KOPT-K1 (cell line): Measurements from ENCODE around the gene CROCC2.

Experiments used
- H3K27ac ChIP-seq: fragments of 200-600 bp; sonication (generic); 2 replicates; pipeline ENCODE4 v1.5.1; 2016; ENCODE audit warnings: antibody characterized with exemption, mild to moderate bottlenecking, low read depth, low read length; ENCODE audit not compliant: poor library complexity, severe bottlenecking
- H3K36me3 ChIP-seq: fragments of 200-600 bp; sonication (generic); 2 replicates; pipeline ENCODE4 v1.5.1; 2017; ENCODE audit warnings: antibody characterized with exemption, mild to moderate bottlenecking, low read length, moderate library complexity; ENCODE audit not compliant: insufficient read depth
- H3K9me3 ChIP-seq: fragments of 200-600 bp; sonication (generic); 2 replicates; pipeline ENCODE4 v1.5.1; 2017; ENCODE audit warnings: antibody characterized with exemption, low read length, mild to moderate bottlenecking; ENCODE audit not compliant: insufficient read depth, poor library complexity, severe bottlenecking

The CROCC2 gene

GRCh38 chr2:240873098-240873788 is 32.9 kb upstream of the CROCC2 start:
- Histone ChIP-seq H3K9me3 (no peaks in the 10 kb centered on the region), H3K27ac (no peak overlapping the region), H3K36me3 (no peaks in the 10 kb centered on the region)

GRCh38 chr2:240873805-240874714 is 32.1 kb upstream of the CROCC2 start:
- Histone ChIP-seq H3K9me3 (no peaks in the 10 kb centered on the region), H3K27ac (no peak overlapping the region), H3K36me3 (no peaks in the 10 kb centered on the region)

- Histone ChIP-seq H3K36me3 (no peaks in the 10 kb centered on the region), H3K27ac (no peak overlapping the region)
These were observed 31.4 kb upstream of the CROCC2 start for GRCh38 chr2:240874715-240875227.

GRCh38 chr2:240875228-240876034 is 30.7 kb upstream of the CROCC2 start:
- Histone ChIP-seq H3K36me3 (no peaks in the 10 kb centered on the region), H3K9me3 (no peaks in the 10 kb centered on the region), H3K27ac (no peak overlapping the region)

More at GRCh38 chr2:240874715-240875227, 31.4 kb upstream of the CROCC2 start:
- no peaks in the 10 kb centered on the region for H3K9me3 ChIP-seq

- Histone ChIP-seq H3K36me3 (no peaks in the 10 kb centered on the region), H3K27ac (no peak overlapping the region), H3K9me3 (no peaks in the 10 kb centered on the region)
These were observed 30.1 kb upstream of the CROCC2 start for GRCh38 chr2:240876035-240876474.

GRCh38 chr2:240876475-240877251 is 29.5 kb upstream of the CROCC2 start:
- Histone ChIP-seq H3K9me3 (no peaks in the 10 kb centered on the region), H3K36me3 (no peaks in the 10 kb centered on the region), H3K27ac (no peak overlapping the region)

- Histone ChIP-seq H3K27ac (no peak overlapping the region), H3K36me3 (no peaks in the 10 kb centered on the region), H3K9me3 (no peaks in the 10 kb centered on the region)
These were observed 28.4 kb upstream of the CROCC2 start for GRCh38 chr2:240877460-240878340.

- Histone ChIP-seq H3K36me3 (no peaks in the 10 kb centered on the region), H3K27ac (no peak overlapping the region), H3K9me3 (no peaks in the 10 kb centered on the region)
These were observed 27.7 kb upstream of the CROCC2 start for GRCh38 chr2:240878341-240878936.

- Histone ChIP-seq H3K9me3 (no peaks in the 10 kb centered on the region), H3K27ac (no peak overlapping the region), H3K36me3 (no peaks in the 10 kb centered on the region)
These were observed 27.0 kb upstream of the CROCC2 start for GRCh38 chr2:240879105-240879504.

- Histone ChIP-seq H3K36me3 (no peaks in the 10 kb centered on the region), H3K27ac (no peak overlapping the region), H3K9me3 (no peaks in the 10 kb centered on the region)
These were observed 24.2 kb upstream of the CROCC2 start for GRCh38 chr2:240881913-240882312.

- Histone ChIP-seq H3K36me3 (no peaks in the 10 kb centered on the region), H3K9me3 (no peaks in the 10 kb centered on the region), H3K27ac (no peak overlapping the region)
These were observed 21.9 kb upstream of the CROCC2 start for GRCh38 chr2:240884221-240884620.

- H3K9me3 ChIP-seq: no peaks in the 10 kb centered on the region
These were observed 21.4 kb upstream of the CROCC2 start for GRCh38 chr2:240884745-240885144.

GRCh38 chr2:240885566-240885965 is 20.6 kb upstream of the CROCC2 start:
- no peaks in the 10 kb centered on the region for H3K9me3 ChIP-seq
- no peaks in the 10 kb centered on the region for H3K36me3 ChIP-seq
- no peak overlapping the region for H3K27ac ChIP-seq

More at GRCh38 chr2:240884745-240885144, 21.4 kb upstream of the CROCC2 start:
- H3K36me3 ChIP-seq: no peaks in the 10 kb centered on the region
- H3K27ac ChIP-seq: no peak overlapping the region
